ENCODE measurements around the gene ADGRV1. TPM values are rescaled to one million over a fixed set of nuclear protein-coding genes. Genes with fewer than 3 reads are reported as not detected.

The ADGRV1 gene
- total and polyA plus RNA-seq, 2 donors (not counting 3 experiments of a cell fraction or from before 2014, with no cell fraction given): 0.11 to 0.55 TPM

DNA sequence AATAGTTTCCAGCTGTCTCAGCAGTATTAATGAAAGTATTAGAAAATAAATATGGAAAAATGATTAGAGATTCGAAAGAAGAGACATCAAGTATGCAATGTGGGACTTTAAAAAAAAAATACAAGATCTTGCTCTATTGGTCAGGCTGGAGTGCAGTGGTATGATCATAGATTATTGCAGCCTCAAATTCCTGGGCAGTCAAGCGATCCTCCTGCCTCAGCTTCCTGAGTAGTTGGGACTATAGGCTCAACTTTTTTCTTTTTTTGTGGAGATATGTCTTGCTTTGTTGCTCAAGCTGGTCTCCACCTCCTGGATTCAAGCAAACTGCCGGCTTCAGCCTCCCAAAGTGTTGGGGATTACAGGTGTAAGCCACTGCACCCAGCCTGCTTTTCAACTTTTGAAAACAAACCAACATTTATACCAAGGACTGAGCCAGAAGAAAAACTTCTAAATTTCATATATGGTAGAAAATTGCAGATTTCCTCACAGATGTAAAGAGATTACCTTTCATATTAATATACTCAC, 323.1 kb downstream of the ADGRV1 start:
- H3K79me2 ChIP-seq (ENCODE audit: control insufficient read depth, insufficient read depth, low read length): no peaks in the 10 kb centered on the region
- H3K9me1 ChIP-seq (replicated peaks; ENCODE audit: control insufficient read depth, extremely low read depth, insufficient read depth, low read length): no peaks in the 10 kb centered on the region
- H4K20me1 ChIP-seq (replicated peaks; ENCODE audit: control insufficient read depth, extremely low read depth, insufficient read depth, low read length): no peaks in the 10 kb centered on the region
- H3K4me2 ChIP-seq (ENCODE audit: insufficient read depth, low read length): no peak overlapping the region
- no peaks in the 10 kb centered on the region for H3K9me3 ChIP-seq (replicated peaks; ENCODE audit: control insufficient read depth, insufficient read depth, low read length)
- CTCF ChIA-PET: interaction anchor here (1.7 to 2.7 kb wide), 2 partner anchors 9 to 16 kb away, joined by 4 to 13 read pairs; no protein-coding TSS in a partner anchor
- no TSS peak for BruUV-seq (replicated peaks)
- POLR2A ChIA-PET: no interaction called here
- dilution Hi-C loops (cut with MboI; ENCODE audit: extremely low pct_ligation_motif_present, low sequenced_read_pairs) (no loop called here), intact Hi-C loops (cut with micrococcal nuclease) (no loop called here)
- no peak overlapping the region for H3K4me3 ChIP-seq (replicated peaks in 1 of 3; ENCODE audit: insufficient read depth in 1 of 3, low read depth in 1 of 3, low read length in 3 of 3)
- no peak overlapping the region for H3K27ac ChIP-seq (ENCODE audit: insufficient read depth, low read depth, low read length)
- H3K27me3 ChIP-seq (ENCODE audit: control insufficient read depth in 2 of 2, insufficient read depth in 2 of 2, low read length in 2 of 2): no peaks in the 10 kb centered on the region
- TF ChIP-seq MYC (IDR thresholded peaks at IDR 0.05; ENCODE audit: low read depth, low read length) (no peak), POLR2A (IDR thresholded peaks at IDR 0.05; ENCODE audit: low read depth, low read length) (no peak), JUN (IDR thresholded peaks at IDR 0.05; ENCODE audit: borderline replicate concordance, insufficient read depth, insufficient read length, low read depth) (no peak), EZH2 (IDR thresholded peaks at IDR 0.05; ENCODE audit: borderline replicate concordance, low read depth, low read length, severe bottlenecking) (no peak), POLR2AphosphoS5 (IDR thresholded peaks at IDR 0.05; ENCODE audit: insufficient read depth, low read depth, low read length) (no peak), GATA2 (IDR thresholded peaks at IDR 0.05; ENCODE audit: insufficient read depth, insufficient read length, low read depth, low read length) (no peak)
- TF ChIP-seq, protein P1, sequence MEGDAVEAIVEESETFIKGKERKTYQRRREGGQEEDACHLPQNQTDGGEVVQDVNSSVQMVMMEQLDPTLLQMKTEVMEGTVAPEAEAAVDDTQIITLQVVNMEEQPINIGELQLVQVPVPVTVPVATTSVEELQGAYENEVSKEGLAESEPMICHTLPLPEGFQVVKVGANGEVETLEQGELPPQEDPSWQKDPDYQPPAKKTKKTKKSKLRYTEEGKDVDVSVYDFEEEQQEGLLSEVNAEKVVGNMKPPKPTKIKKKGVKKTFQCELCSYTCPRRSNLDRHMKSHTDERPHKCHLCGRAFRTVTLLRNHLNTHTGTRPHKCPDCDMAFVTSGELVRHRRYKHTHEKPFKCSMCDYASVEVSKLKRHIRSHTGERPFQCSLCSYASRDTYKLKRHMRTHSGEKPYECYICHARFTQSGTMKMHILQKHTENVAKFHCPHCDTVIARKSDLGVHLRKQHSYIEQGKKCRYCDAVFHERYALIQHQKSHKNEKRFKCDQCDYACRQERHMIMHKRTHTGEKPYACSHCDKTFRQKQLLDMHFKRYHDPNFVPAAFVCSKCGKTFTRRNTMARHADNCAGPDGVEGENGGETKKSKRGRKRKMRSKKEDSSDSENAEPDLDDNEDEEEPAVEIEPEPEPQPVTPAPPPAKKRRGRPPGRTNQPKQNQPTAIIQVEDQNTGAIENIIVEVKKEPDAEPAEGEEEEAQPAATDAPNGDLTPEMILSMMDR (IDR thresholded peaks at IDR 0.05; ENCODE audit: extremely low read depth in 1 of 2, insufficient read depth in 1 of 2, low read depth in 1 of 2, low read length in 2 of 2): no peak
- H2AFZ ChIP-seq (ENCODE audit: low read depth, low read length): no peak overlapping the region
- H3K4me1 ChIP-seq (ENCODE audit: control insufficient read depth, extremely low read depth, insufficient read depth, low read length): peaks cover 16% of the 10 kb centered on the region
- H3K36me3 ChIP-seq (ENCODE audit: control insufficient read depth in 2 of 2, extremely low read depth in 1 of 2, insufficient read depth in 2 of 2, low read length in 2 of 2): no peaks in the 10 kb centered on the region
- FAIRE-seq (no peak), DNase-seq (ENCODE audit: low read depth, low spot score) (no peak)
- H3K9ac ChIP-seq (replicated peaks; ENCODE audit: extremely low read depth, insufficient read depth, low read length): no peak overlapping the region
